ENCODE measurements around the gene ANKHD1. TPM values are rescaled to one million over a fixed set of nuclear protein-coding genes. Genes with fewer than 3 reads are reported as not detected.

Gene ANKHD1
- total and polyA plus RNA-seq, 10 donors: 30.5 to 235 (median 157) TPM

- Histone ChIP-seq H3K27me3 (replicated peaks in 1 of 7) (no peaks in the 10 kb centered on the region), H3K4me3 (no peak overlapping the region), H3K27ac (no peak overlapping the region), H3K36me3 (no peaks in the 10 kb centered on the region), H3K9me3 (no peaks in the 10 kb centered on the region), H3K4me1 (peaks cover 0 to 13% (median 8%) of the 10 kb centered on the region in 6 donors)
- intact Hi-C loops (cut with DNase I; ENCODE audit: low total_unique reads): no loop called here
- no peak for DNase-seq
- WGBS, 5 donors: 68 to 85% (median 82%) methylated on average over 6 to 7 of the region's 7 CpGs
- TF ChIP-seq CTCF (IDR thresholded peaks at IDR 0.05 in 8 of 11, conservative IDR thresholded peaks at IDR 0.05 in 3 of 11): no peak
- no peak for TF ChIP-seq POLR2AphosphoS5 (IDR thresholded peaks at IDR 0.05)
- TF ChIP-seq POLR2A (IDR thresholded peaks at IDR 0.05): no peak
Measured at GRCh38 chr5:140366589-140367255, 34.9 kb upstream of the ANKHD1 start.

GRCh38 chr5:140367256-140368013 lies 34.2 kb upstream of the ANKHD1 start:
- no peak for TF ChIP-seq CTCF (IDR thresholded peaks at IDR 0.05 in 8 of 11, conservative IDR thresholded peaks at IDR 0.05 in 3 of 11)
- no peak for TF ChIP-seq POLR2AphosphoS5 (IDR thresholded peaks at IDR 0.05)
- H3K4me3 ChIP-seq: no peak overlapping the region
- no peaks in the 10 kb centered on the region for H3K9me3 ChIP-seq
- peaks cover 0 to 21% (median 10%) of the 10 kb centered on the region in 6 donors for H3K4me1 ChIP-seq
- intact Hi-C loops (cut with DNase I; ENCODE audit: low total_unique reads): no loop called here
- DNase-seq: no peak
- 85 to 93% (median 88%) methylated on average over 6 to 8 of the region's 8 CpGs for whole genome bisulfite sequencing, 5 donors
- H3K27me3 ChIP-seq (replicated peaks in 1 of 7): no peaks in the 10 kb centered on the region
- no peak overlapping the region for H3K27ac ChIP-seq
- no peaks in the 10 kb centered on the region for H3K36me3 ChIP-seq

- Histone ChIP-seq H3K4me3 (no peak overlapping the region), H3K4me1 (peaks cover 0 to 32% (median 12%) of the 10 kb centered on the region in 6 donors), H3K27ac (no peak overlapping the region), H3K9me3 (no peaks in the 10 kb centered on the region), H3K27me3 (replicated peaks in 1 of 7) (no peaks in the 10 kb centered on the region), H3K36me3 (no peaks in the 10 kb centered on the region)
- 91 to 100% (median 95%) methylated on average over 2 to 3 of the region's 3 CpGs for WGBS, 5 donors
- TF ChIP-seq POLR2AphosphoS5 (IDR thresholded peaks at IDR 0.05): no peak
- no peak for TF ChIP-seq CTCF (IDR thresholded peaks at IDR 0.05 in 8 of 11, conservative IDR thresholded peaks at IDR 0.05 in 3 of 11)
- no peak for TF ChIP-seq POLR2A (IDR thresholded peaks at IDR 0.05)
- DNase-seq: no peak
- intact Hi-C loops (cut with DNase I; ENCODE audit: low total_unique reads): loop anchor here (10.0 kb wide), 1 partner anchor 343 kb away; no protein-coding TSS in a partner anchor
Measured at GRCh38 chr5:140371356-140372151, 30.1 kb upstream of the ANKHD1 start.
